Stimulated activated CD4-positive, alpha-beta T cell treated with anti-CD3 and anti-CD28 coated beads, TNF-alpha, amount 100 ng/mL, for 24 hours (primary cell): Measurements from ENCODE around the gene TMC6.
"Not testable (repeated sequence)": the region's sequence is repeated elsewhere in the genome, so short reads cannot be mapped to it uniquely, and the experiment has no call there.

Experiments
- DNase-seq, 3 experiments: peaks; one replicate each; pipeline ENCODE4 v3.0.0-alpha.2; 2020; ENCODE audit warnings: low read depth in 3 of 3

The TMC6 gene

GRCh38 chr17:78082355-78082872, 46.1 kb downstream of the TMC6 start:
- DNase-seq = not testable (repeated sequence)

- no peak for DNase-seq
Observed at GRCh38 chr17:78081551-78081950, 47.0 kb downstream of the TMC6 start.

DNA sequence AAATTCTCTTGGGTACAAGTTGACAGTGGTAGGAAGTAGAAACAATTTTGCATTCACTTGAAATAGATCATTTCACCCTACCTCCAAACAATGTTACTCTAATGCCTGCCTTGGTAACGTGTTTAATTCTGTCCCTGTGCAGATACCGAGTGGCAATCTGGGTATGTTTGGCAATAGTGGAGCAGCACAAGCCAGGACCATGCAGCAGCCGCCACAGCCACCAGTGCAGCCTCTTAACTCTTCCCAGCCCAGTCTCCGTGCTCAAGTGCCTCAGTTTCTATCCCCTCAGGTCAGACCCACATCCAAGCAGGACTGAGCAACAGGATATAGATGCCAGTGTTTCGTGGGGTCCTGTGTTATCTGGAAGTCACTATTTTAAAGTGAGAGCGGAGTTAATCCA, 49.3 kb downstream of the TMC6 start:
- no peak for DNase-seq

- DNase-seq = no peak
Observed at GRCh38 chr17:78075545-78075944, 53.0 kb downstream of the TMC6 start.

GRCh38 chr17:78075011-78075410, 53.5 kb downstream of the TMC6 start:
- no peak for DNase-seq

DNA sequence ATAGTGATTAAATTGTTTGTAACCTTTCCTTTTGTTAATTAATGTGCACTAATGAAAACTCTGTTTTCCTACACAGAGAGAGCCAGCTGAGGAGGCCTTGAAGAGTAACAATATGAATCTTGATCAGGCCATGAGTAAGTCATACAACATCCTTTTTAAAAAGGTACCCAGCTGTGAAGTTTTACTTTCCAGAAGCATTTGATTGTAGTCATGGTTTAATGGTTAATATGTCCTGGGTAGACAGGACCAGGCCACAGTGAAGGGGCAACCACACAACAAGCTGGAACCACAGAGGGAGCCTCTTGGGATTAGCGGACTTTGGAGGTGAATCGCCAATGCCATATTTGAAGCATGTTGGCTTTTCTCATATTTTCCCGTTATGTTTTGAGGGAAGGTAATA, 55.6 kb downstream of the TMC6 start:
- no peak for DNase-seq

DNA sequence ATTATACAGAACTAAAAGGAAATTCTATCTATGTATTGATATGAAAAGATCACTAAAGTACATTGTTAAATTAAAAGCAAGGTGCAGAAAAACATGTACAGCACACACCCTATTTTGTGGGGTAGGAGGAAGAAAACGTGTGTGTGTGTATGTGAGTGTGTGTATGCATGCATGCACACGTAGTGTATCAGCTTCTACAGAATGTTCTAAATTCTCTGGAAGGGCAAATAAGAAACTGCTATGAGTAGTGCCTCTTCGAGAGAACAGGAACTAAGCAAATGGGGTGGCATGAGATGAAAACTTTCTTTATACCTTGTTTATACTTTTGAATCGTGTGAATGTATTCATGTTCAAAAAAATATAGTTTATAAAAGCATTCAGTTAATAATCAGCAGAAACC, 58.9 kb downstream of the TMC6 start:
- DNase-seq = no peak

- not testable (repeated sequence) for DNase-seq
Observed at GRCh38 chr17:78066976-78067375, 61.6 kb downstream of the TMC6 start.

- no peak for DNase-seq
Observed at GRCh38 chr17:78064708-78065107, 63.8 kb downstream of the TMC6 start.

- no peak for DNase-seq
Observed at GRCh38 chr17:78063489-78063888, 65.1 kb downstream of the TMC6 start.

GRCh38 chr17:78062596-78062995, 66.0 kb downstream of the TMC6 start:
- no peak for DNase-seq
